Keratinocyte (primary cell): ENCODE measurements around the gene STOM. TPM values are rescaled to one million over a fixed set of nuclear protein-coding genes. Genes with fewer than 3 reads are reported as not detected.

Experiments used
- DNase-seq: peaks from one replicate; pipeline ENCODE4 v3.0.0-alpha.2; 2011; ENCODE audit warnings: low read depth, missing footprints, low spot score
- FAIRE-seq: peaks from 2 replicates; lab custom pipeline; 2011; peaks lifted over from hg19 to GRCh38; lab: Jason Lieb, UNC
- H2AFZ ChIP-seq: 2 replicates; pipeline ENCODE4 v1.6.0; 2012; ENCODE audit warnings: low read length, control low read depth, inconsistent platforms; ENCODE audit not compliant: control insufficient read depth
- H3K27ac ChIP-seq: 2 replicates; pipeline ENCODE4 v1.5.1; 2011; ENCODE audit warnings: low read length; ENCODE audit not compliant: control insufficient read depth, insufficient read depth
- H3K27me3 ChIP-seq: 3 replicates; pipeline ENCODE4 v1.6.0; 2011; ENCODE audit warnings: low read length; ENCODE audit not compliant: control insufficient read depth, insufficient read depth; ENCODE audit errors: extremely low read depth
- H3K36me3 ChIP-seq, 2 experiments: 2 replicates in 1 of 2; 3 replicates in 1 of 2; pipeline ENCODE4 v1.5.1; 2011; ENCODE audit warnings: low read length in 2 of 2, mild to moderate bottlenecking in 1 of 2; ENCODE audit not compliant: control insufficient read depth in 2 of 2, insufficient read depth in 2 of 2; ENCODE audit errors: extremely low read depth in 1 of 2
- H3K4me1 ChIP-seq: 3 replicates; pipeline ENCODE4 v1.5.1; 2011; ENCODE audit warnings: low read length; ENCODE audit not compliant: control insufficient read depth, insufficient read depth; ENCODE audit errors: extremely low read depth
- H3K4me2 ChIP-seq: 3 replicates; pipeline ENCODE4 v1.6.0; 2011; ENCODE audit warnings: low read depth, low read length; ENCODE audit not compliant: control insufficient read depth, insufficient read depth; ENCODE audit errors: extremely low read depth
- H3K4me3 ChIP-seq, 3 experiments: fragments of 200-600 bp in 1 of 3; sonication (generic) in 1 of 3; 2 replicates in 2 of 3; 3 replicates in 1 of 3; pipeline ENCODE4 v1.5.1; 2011 to 2016; ENCODE audit warnings: low read length in 3 of 3, mild to moderate bottlenecking in 3 of 3, control low read depth in 2 of 3, inconsistent platforms in 1 of 3, low read depth in 1 of 3, mixed read lengths in 1 of 3, mixed run types in 1 of 3, moderate library complexity in 1 of 3; ENCODE audit not compliant: control insufficient read depth in 2 of 3, insufficient read depth in 2 of 3; ENCODE audit errors: extremely low read depth in 1 of 3
- H3K79me2 ChIP-seq: 2 replicates; pipeline ENCODE4 v1.6.0; 2012; ENCODE audit warnings: low read length; ENCODE audit not compliant: control insufficient read depth, insufficient read depth
- H3K9ac ChIP-seq: 3 replicates; pipeline ENCODE4 v1.6.0; 2011; ENCODE audit warnings: low read length; ENCODE audit not compliant: control insufficient read depth, insufficient read depth; ENCODE audit errors: extremely low read depth
- H3K9me1 ChIP-seq: 3 replicates; pipeline ENCODE4 v1.6.0; 2011; ENCODE audit warnings: low read length; ENCODE audit not compliant: control insufficient read depth, insufficient read depth; ENCODE audit errors: extremely low read depth
- H3K9me3 ChIP-seq: 2 replicates; pipeline ENCODE4 v1.5.1; 2012; ENCODE audit warnings: low read depth, low read length; ENCODE audit not compliant: control insufficient read depth
- H4K20me1 ChIP-seq: 3 replicates; pipeline ENCODE4 v1.6.0; 2011; ENCODE audit warnings: low read length; ENCODE audit not compliant: control insufficient read depth, insufficient read depth; ENCODE audit errors: extremely low read depth
- CTCF ChIP-seq, 3 experiments: IDR thresholded peaks in 1 of 3; conservative IDR thresholded peaks in 1 of 3; optimal IDR thresholded peaks in 1 of 3; 2 replicates in 2 of 3; 3 replicates in 1 of 3; pipeline versions ENCODE3 to v1.5.1; 2011; ENCODE audit warnings: low read length in 3 of 3, mild to moderate bottlenecking in 3 of 3, moderate library complexity in 2 of 3, control low read depth in 1 of 3, inconsistent platforms in 1 of 3; ENCODE audit not compliant: insufficient read depth in 2 of 3; ENCODE audit errors: extremely low read depth in 1 of 3
- EZH2 ChIP-seq: IDR thresholded peaks from one replicate; pipeline ENCODE4 v1.6.1; 2012; ENCODE audit warnings: inconsistent platforms, mild to moderate bottlenecking, low read length, moderate library complexity
- dilution Hi-C: fragments of 300-500 bp; cut with MboI; formaldehyde crosslinking; loops from one replicate; pipeline ENCODE4 v1.7.0; 2020; ENCODE audit warnings: low sequenced_read_pairs; ENCODE audit not compliant: extremely low pct_ligation_motif_present
- polyA plus RNA-seq, 5 experiments: library from polyadenylated mRNA; depleted of rRNA in 3 of 5; stranded (reverse) in 3 of 5; stranded (forward) in 1 of 5; unstranded in 1 of 5; fragments of >200 nt; gene quantifications; 1 replicate in 1 of 5; 2 replicates in 3 of 5; 3 replicates in 1 of 5; pipeline versions ENCODE4 v1.2.1 to v1.2.3, GENCODE V29; 2011 to 2012; ENCODE audit warnings: missing spikeins in 2 of 5, low read depth in 1 of 5, low replicate concordance in 1 of 5

STOM gene
- polyA plus RNA-seq, 1 donor (not counting 4 experiments of a cell fraction or from before 2014, with no cell fraction given), result 121 TPM

- peaks cover 3 to 30% of the 10 kb centered on the region in 2 experiments for H3K36me3 ChIP-seq
- FAIRE-seq, result no peak
- H3K27me3 ChIP-seq, result no peaks in the 10 kb centered on the region
- H4K20me1 ChIP-seq, result no peaks in the 10 kb centered on the region
- no peak overlapping the region for H2AFZ ChIP-seq
- no peak overlapping the region for H3K4me2 ChIP-seq
- no peak for TF ChIP-seq EZH2
- no peak for TF ChIP-seq CTCF (optimal IDR thresholded peaks at IDR 0.05 in 1 of 3, IDR thresholded peaks at IDR 0.05 in 1 of 3, conservative IDR thresholded peaks at IDR 0.05 in 1 of 3; ENCODE audit: extremely low read depth in 1 of 3, insufficient read depth in 2 of 3, low read length in 3 of 3)
- no peak for DNase-seq
- H3K4me1 ChIP-seq, result peaks cover 30% of the 10 kb centered on the region
- dilution Hi-C loops, result no loop called here
- no peak overlapping the region for H3K27ac ChIP-seq
- H3K79me2 ChIP-seq, result peaks cover 13% of the 10 kb centered on the region
- no peaks in the 10 kb centered on the region for H3K9me1 ChIP-seq
- H3K4me3 ChIP-seq, result no peak overlapping the region
- H3K9me3 ChIP-seq, result no peaks in the 10 kb centered on the region
- no peak overlapping the region for H3K9ac ChIP-seq
Measured at GRCh38 chr9:121354141-121354540, 15.9 kb downstream of the STOM start.

GRCh38 chr9:121353241-121354061, 16.6 kb downstream of the STOM start:
- no peak overlapping the region for H3K27ac ChIP-seq
- H3K4me1 ChIP-seq, result peaks cover 25% of the 10 kb centered on the region

More at GRCh38 chr9:121353241-121354061, 16.6 kb downstream of the STOM start:
- no peak for FAIRE-seq
- Histone ChIP-seq H3K79me2 (peaks cover 6% of the 10 kb centered on the region), H3K27me3 (no peaks in the 10 kb centered on the region), H3K9me3 (no peaks in the 10 kb centered on the region), H2AFZ (no peak overlapping the region), H3K9ac (no peak overlapping the region), H3K4me3 (no peak overlapping the region), H3K4me2 (no peak overlapping the region), H3K36me3 (peaks cover 3 to 30% of the 10 kb centered on the region in 2 experiments), H4K20me1 (no peaks in the 10 kb centered on the region), H3K9me1 (no peaks in the 10 kb centered on the region)
- DNase-seq, result no peak
- TF ChIP-seq EZH2 (no peak), CTCF (optimal IDR thresholded peaks at IDR 0.05 in 1 of 3, IDR thresholded peaks at IDR 0.05 in 1 of 3, conservative IDR thresholded peaks at IDR 0.05 in 1 of 3; ENCODE audit: extremely low read depth in 1 of 3, insufficient read depth in 2 of 3, low read length in 3 of 3) (no peak)
- dilution Hi-C loops, result no loop called here
